ENCODE results near the gene SIT1. TPM values are rescaled to one million over a fixed set of nuclear protein-coding genes. Genes with fewer than 3 reads are reported as not detected.

Gene SIT1
- total RNA-seq, 3 donors from 2014 or later (not counting 1 experiment from before 2014, with no cell fraction given) = 1.2 to 1.4 TPM; not detected in 1

- Mint-ChIP-seq H3K9me3 (no peaks in the 10 kb centered on the region), H3K4me3 (no peak overlapping the region), H3K36me3 (no peaks in the 10 kb centered on the region), H3K27me3 (ENCODE audit: low read depth in 2 of 2) (no peaks in the 10 kb centered on the region), H3K27ac (no peak overlapping the region), H3K4me1 (peaks cover 41 to 42% of the 10 kb centered on the region in 2 donors)
- peaks cover 59% of the 10 kb centered on the region for H3K4me1 ChIP-seq (ENCODE audit: control insufficient read depth, insufficient read depth, low read length)
- ATAC-seq = no peak
- no peaks in the 10 kb centered on the region for H3K27me3 ChIP-seq (ENCODE audit: control insufficient read depth, insufficient read depth, low read length)
- no peak overlapping the region for H3K27ac ChIP-seq (ENCODE audit: low read length)
- intact Hi-C loops (cut with micrococcal nuclease) = no loop called here
- H3K4me3 ChIP-seq (ENCODE audit: low read length) = no peak overlapping the region
- 93% methylated on average over 6 of the region's 7 CpGs for WGBS (ENCODE audit: insufficient coverage)
- no peak for DNase-seq
- no peaks in the 10 kb centered on the region for H3K36me3 ChIP-seq (ENCODE audit: control insufficient read depth, insufficient read depth, low read length)
- TF ChIP-seq, protein P1, sequence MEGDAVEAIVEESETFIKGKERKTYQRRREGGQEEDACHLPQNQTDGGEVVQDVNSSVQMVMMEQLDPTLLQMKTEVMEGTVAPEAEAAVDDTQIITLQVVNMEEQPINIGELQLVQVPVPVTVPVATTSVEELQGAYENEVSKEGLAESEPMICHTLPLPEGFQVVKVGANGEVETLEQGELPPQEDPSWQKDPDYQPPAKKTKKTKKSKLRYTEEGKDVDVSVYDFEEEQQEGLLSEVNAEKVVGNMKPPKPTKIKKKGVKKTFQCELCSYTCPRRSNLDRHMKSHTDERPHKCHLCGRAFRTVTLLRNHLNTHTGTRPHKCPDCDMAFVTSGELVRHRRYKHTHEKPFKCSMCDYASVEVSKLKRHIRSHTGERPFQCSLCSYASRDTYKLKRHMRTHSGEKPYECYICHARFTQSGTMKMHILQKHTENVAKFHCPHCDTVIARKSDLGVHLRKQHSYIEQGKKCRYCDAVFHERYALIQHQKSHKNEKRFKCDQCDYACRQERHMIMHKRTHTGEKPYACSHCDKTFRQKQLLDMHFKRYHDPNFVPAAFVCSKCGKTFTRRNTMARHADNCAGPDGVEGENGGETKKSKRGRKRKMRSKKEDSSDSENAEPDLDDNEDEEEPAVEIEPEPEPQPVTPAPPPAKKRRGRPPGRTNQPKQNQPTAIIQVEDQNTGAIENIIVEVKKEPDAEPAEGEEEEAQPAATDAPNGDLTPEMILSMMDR (IDR thresholded peaks at IDR 0.05) = no peak
- no peaks in the 10 kb centered on the region for H3K9me3 ChIP-seq (ENCODE audit: control insufficient read depth, insufficient read depth, low read length)
Observed at GRCh38 chr9:35651956-35652828, 1.5 kb upstream of the SIT1 start.

GRCh38 chr9:35649431-35650340 lies 1.0 kb downstream of the SIT1 start:
- Histone ChIP-seq H3K36me3 (ENCODE audit: control insufficient read depth, insufficient read depth, low read length) (no peaks in the 10 kb centered on the region), H3K27me3 (ENCODE audit: control insufficient read depth, insufficient read depth, low read length) (no peaks in the 10 kb centered on the region), H3K4me3 (ENCODE audit: low read length) (peak overlapping the region; percentile 31), H3K4me1 (ENCODE audit: control insufficient read depth, insufficient read depth, low read length) (peaks cover 66% of the 10 kb centered on the region), H3K27ac (ENCODE audit: low read length) (peak overlapping the region; percentile 42), H3K9me3 (ENCODE audit: control insufficient read depth, insufficient read depth, low read length) (no peaks in the 10 kb centered on the region)
- DNase-seq (peak in 1 of 2 donors; percentile 70), ATAC-seq (no peak)
- H3K4me1 Mint-ChIP-seq = peaks cover 34 to 40% of the 10 kb centered on the region in 2 donors
- H3K36me3 Mint-ChIP-seq = no peaks in the 10 kb centered on the region
- H3K27ac Mint-ChIP-seq = peak overlapping the region; percentile 98
- H3K27me3 Mint-ChIP-seq (ENCODE audit: low read depth in 2 of 2) = no peaks in the 10 kb centered on the region
- TF ChIP-seq, protein P1 (IDR thresholded peaks at IDR 0.05) = no peak
- WGBS (ENCODE audit: insufficient coverage) = 62% methylated on average over 24 of the region's 26 CpGs
- H3K4me3 Mint-ChIP-seq = peak overlapping the region; percentile 25
- H3K9me3 Mint-ChIP-seq = no peaks in the 10 kb centered on the region
- intact Hi-C loops (cut with micrococcal nuclease) = no loop called here

GRCh38 chr9:35646533-35647265 lies 4.0 kb downstream of the SIT1 start:
- WGBS (ENCODE audit: insufficient coverage) = under 1% methylated on average over 58 of the region's 58 CpGs
- H3K36me3 Mint-ChIP-seq = no peaks in the 10 kb centered on the region
- ATAC-seq = peak; percentile 97 to 99 (median 97)
- intact Hi-C loops (cut with micrococcal nuclease) = loop anchor here (1.0 to 2.0 kb wide), 4 partner anchors 11 to 169 kb away; partner anchors contain the start of genes CREB3, HINT2 and TLN1
- Histone ChIP-seq H3K36me3 (ENCODE audit: control insufficient read depth, insufficient read depth, low read length) (no peaks in the 10 kb centered on the region), H3K4me1 (ENCODE audit: control insufficient read depth, insufficient read depth, low read length) (peaks cover 79% of the 10 kb centered on the region), H3K27ac (ENCODE audit: low read length) (peak overlapping the region; percentile 82), H3K27me3 (ENCODE audit: control insufficient read depth, insufficient read depth, low read length) (no peaks in the 10 kb centered on the region), H3K9me3 (ENCODE audit: control insufficient read depth, insufficient read depth, low read length) (no peaks in the 10 kb centered on the region), H3K4me3 (ENCODE audit: low read length) (peak overlapping the region; percentile 55)
- H3K27ac Mint-ChIP-seq = peak overlapping the region; percentile 98
- no peaks in the 10 kb centered on the region for H3K27me3 Mint-ChIP-seq (ENCODE audit: low read depth in 2 of 2)
- peak overlapping the region; percentile 99 for H3K4me3 Mint-ChIP-seq
- H3K4me1 Mint-ChIP-seq = peaks cover 42 to 58% of the 10 kb centered on the region in 2 donors
- DNase-seq = peak; percentile 94 to 95
- no peaks in the 10 kb centered on the region for H3K9me3 Mint-ChIP-seq
- TF ChIP-seq, protein P1 (IDR thresholded peaks at IDR 0.05) = peak; percentile 94

Measured in natural killer cell (primary cell).